CD4-positive, alpha-beta memory T cell (primary cell): ENCODE results near the gene LRRK1. TPM values are rescaled to one million over a fixed set of nuclear protein-coding genes. Genes with fewer than 3 reads are reported as not detected.

ENCODE experiments used
- CTCF ChIA-PET: fragments of 350-600 bp; sonication (Branson Sonifier 250); formaldehyde crosslinking; loops from one replicate; lab custom pipeline; 2021; ENCODE audit warnings: inconsistent platforms; ENCODE audit not compliant: partially characterized antibody; lab: Charles Lee
- POLR2A ChIA-PET: fragments of 350-600 bp; sonication (Branson Sonifier 250); formaldehyde crosslinking; loops from one replicate; lab custom pipeline; 2021; ENCODE audit not compliant: partially characterized antibody; lab: Charles Lee
- DNase-seq, 5 donors: peaks; one replicate each; pipeline versions ENCODE4 v3.0.0 to v3.0.0-alpha.2; 2020 to 2022; ENCODE audit warnings: mixed read lengths in 1 of 5
- H3K27ac ChIP-seq: one replicate; pipeline ENCODE4 v1.7.0; 2013; ENCODE audit warnings: low read depth, low read length
- H3K27me3 ChIP-seq: 2 replicates; pipeline ENCODE4 v1.7.0; 2013; ENCODE audit warnings: mild to moderate bottlenecking, low read length, moderate library complexity; ENCODE audit not compliant: insufficient read depth
- H3K36me3 ChIP-seq: 2 replicates; pipeline ENCODE4 v1.7.0; 2013; ENCODE audit warnings: mild to moderate bottlenecking, low read length, moderate library complexity; ENCODE audit not compliant: insufficient read depth
- H3K4me1 ChIP-seq: 2 replicates; pipeline ENCODE4 v1.7.0; 2013; ENCODE audit warnings: mild to moderate bottlenecking, low read length, moderate library complexity; ENCODE audit not compliant: insufficient read depth
- H3K4me3 ChIP-seq, 2 donors: one replicate each; pipeline ENCODE4 v1.7.0; 2013; ENCODE audit warnings: low read length in 2 of 2, mild to moderate bottlenecking in 1 of 2
- H3K9me3 ChIP-seq, 2 donors: one replicate each; pipeline ENCODE4 v1.7.0; 2013; ENCODE audit warnings: low read length in 2 of 2, control low read depth in 1 of 2; ENCODE audit not compliant: control insufficient read depth in 1 of 2
- H3K27ac Mint-ChIP-seq, 7 donors: one replicate each; pipeline ENCODE4 v1.8.0; 2020 to 2021; ENCODE audit warnings: mixed read lengths in 7 of 7, mild to moderate bottlenecking in 6 of 7, inconsistent platforms in 3 of 7, moderate library complexity in 3 of 7
- H3K27me3 Mint-ChIP-seq, 2 donors: one replicate each; pipeline ENCODE4 v1.8.0; 2020 to 2021; ENCODE audit warnings: mixed read lengths in 2 of 2
- H3K36me3 Mint-ChIP-seq, 2 donors: one replicate each; pipeline ENCODE4 v1.8.0; 2020 to 2021; ENCODE audit warnings: mixed read lengths in 2 of 2, inconsistent platforms in 1 of 2, mild to moderate bottlenecking in 1 of 2
- H3K4me1 Mint-ChIP-seq, 4 donors: one replicate each; pipeline ENCODE4 v1.8.0; 2020 to 2021; ENCODE audit warnings: mixed read lengths in 4 of 4, mild to moderate bottlenecking in 1 of 4
- H3K4me3 Mint-ChIP-seq, 8 donors: one replicate each; pipeline ENCODE4 v1.8.0; 2020 to 2021; ENCODE audit warnings: mixed read lengths in 8 of 8, mild to moderate bottlenecking in 7 of 8, moderate library complexity in 6 of 8, inconsistent platforms in 3 of 8
- H3K9me3 Mint-ChIP-seq, 8 donors: one replicate each; pipeline ENCODE4 v1.8.0; 2020 to 2021; ENCODE audit warnings: mixed read lengths in 8 of 8, mild to moderate bottlenecking in 5 of 8, inconsistent platforms in 3 of 8, moderate library complexity in 1 of 8
- intact Hi-C: fragments of 100-400 bp; cut with micrococcal nuclease; formaldehyde crosslinking; loops from one replicate; pipeline ENCODE4 v1.15.1; 2023
- polyA plus RNA-seq, 2 donors: library from polyadenylated mRNA; unstranded; fragments of 300-500 nt; fragmentation: Illumina TruSeq; gene quantifications; one replicate each; pipeline ENCODE4 v1.2.3, GENCODE V29; 2021
- total RNA-seq, 2 experiments: library from RNA; stranded (reverse); gene quantifications; one replicate each; pipeline ENCODE4 v1.2.3, GENCODE V29; 2021

The LRRK1 gene
- total and polyA plus RNA-seq, 4 experiments from 2014 or later, result 0.50 to 0.58 (median 0.53) TPM; not detected in 1

- intact Hi-C loops, result no loop called here
- no peak for DNase-seq
- ChIA-PET CTCF (interaction anchor here (8.7 kb wide), 1 partner anchor 14 kb away, joined by 64 read pairs; no protein-coding TSS in a partner anchor), POLR2A (no interaction called here)
- Histone ChIP-seq H3K36me3 (no peaks in the 10 kb centered on the region), H3K9me3 (no peaks in the 10 kb centered on the region), H3K27me3 (no peaks in the 10 kb centered on the region), H3K27ac (no peak overlapping the region), H3K4me1 (no peaks in the 10 kb centered on the region), H3K4me3 (no peak overlapping the region)
- Mint-ChIP-seq H3K9me3 (no peaks in the 10 kb centered on the region), H3K4me1 (no peaks in the 10 kb centered on the region), H3K27me3 (peaks cover 0 to 3% of the 10 kb centered on the region in 2 donors), H3K36me3 (no peaks in the 10 kb centered on the region), H3K4me3 (no peak overlapping the region), H3K27ac (peak overlapping the region in 1 of 7 donors; percentile 51)
Observed at GRCh38 chr15:101022876-101023275, 103.7 kb downstream of the LRRK1 start.

- Histone ChIP-seq H3K27me3 (no peaks in the 10 kb centered on the region), H3K4me3 (no peak overlapping the region), H3K9me3 (no peaks in the 10 kb centered on the region), H3K36me3 (no peaks in the 10 kb centered on the region), H3K4me1 (no peaks in the 10 kb centered on the region), H3K27ac (no peak overlapping the region)
- Mint-ChIP-seq H3K27me3 (peaks cover 0 to 4% of the 10 kb centered on the region in 2 donors), H3K36me3 (no peaks in the 10 kb centered on the region), H3K4me3 (no peak overlapping the region), H3K27ac (no peak overlapping the region), H3K4me1 (no peaks in the 10 kb centered on the region), H3K9me3 (no peaks in the 10 kb centered on the region)
- CTCF ChIA-PET, result interaction anchor here (8.7 kb wide), 1 partner anchor 15 kb away, joined by 64 read pairs; no protein-coding TSS in a partner anchor
- DNase-seq, result no peak
- intact Hi-C loops, result no loop called here
- POLR2A ChIA-PET, result no interaction called here
Observed at GRCh38 chr15:101023501-101024072, 104.4 kb downstream of the LRRK1 start.

- no peak for DNase-seq
- H3K27me3 Mint-ChIP-seq, result peaks cover 0 to 4% of the 10 kb centered on the region in 2 donors
- H3K4me1 Mint-ChIP-seq, result no peaks in the 10 kb centered on the region
- no peaks in the 10 kb centered on the region for H3K9me3 Mint-ChIP-seq
- H3K4me3 Mint-ChIP-seq, result no peak overlapping the region
- no peaks in the 10 kb centered on the region for H3K27me3 ChIP-seq
- no peaks in the 10 kb centered on the region for H3K36me3 ChIP-seq
- CTCF ChIA-PET, result interaction anchor here (8.7 kb wide), 1 partner anchor 15 kb away, joined by 64 read pairs; no protein-coding TSS in a partner anchor
- POLR2A ChIA-PET, result no interaction called here
- no peak overlapping the region for H3K4me3 ChIP-seq
- no peak overlapping the region for H3K27ac ChIP-seq
- H3K9me3 ChIP-seq, result no peaks in the 10 kb centered on the region
- no peaks in the 10 kb centered on the region for H3K4me1 ChIP-seq
- H3K27ac Mint-ChIP-seq, result peak overlapping the region in 1 of 7 donors; percentile 20
- intact Hi-C loops, result no loop called here
- H3K36me3 Mint-ChIP-seq, result no peaks in the 10 kb centered on the region
Observed at GRCh38 chr15:101024073-101024695, 105.0 kb downstream of the LRRK1 start.

- Mint-ChIP-seq H3K27ac (peak overlapping the region in 1 of 7 donors; percentile 33), H3K4me1 (no peaks in the 10 kb centered on the region), H3K4me3 (no peak overlapping the region), H3K9me3 (no peaks in the 10 kb centered on the region), H3K27me3 (peaks cover 0 to 4% of the 10 kb centered on the region in 2 donors), H3K36me3 (no peaks in the 10 kb centered on the region)
- H3K36me3 ChIP-seq, result no peaks in the 10 kb centered on the region
- intact Hi-C loops, result no loop called here
- DNase-seq, result no peak
- CTCF ChIA-PET, result interaction anchor here (0.8 to 8.7 kb wide), 2 partner anchors 11 to 16 kb away, joined by 3 to 64 read pairs; no protein-coding TSS in a partner anchor
- H3K4me1 ChIP-seq, result no peaks in the 10 kb centered on the region
- H3K27me3 ChIP-seq, result no peaks in the 10 kb centered on the region
- no peak overlapping the region for H3K4me3 ChIP-seq
- H3K27ac ChIP-seq, result no peak overlapping the region
- POLR2A ChIA-PET, result no interaction called here
- H3K9me3 ChIP-seq, result no peaks in the 10 kb centered on the region
Observed at GRCh38 chr15:101024706-101025500, 105.7 kb downstream of the LRRK1 start.

- intact Hi-C loops, result no loop called here
- no peaks in the 10 kb centered on the region for H3K4me1 Mint-ChIP-seq
- CTCF ChIA-PET, result interaction anchor here (0.8 to 8.7 kb wide), 2 partner anchors 12 to 16 kb away, joined by 3 to 64 read pairs; no protein-coding TSS in a partner anchor
- Histone ChIP-seq H3K4me3 (no peak overlapping the region), H3K4me1 (no peaks in the 10 kb centered on the region), H3K36me3 (no peaks in the 10 kb centered on the region), H3K27ac (no peak overlapping the region), H3K9me3 (no peaks in the 10 kb centered on the region), H3K27me3 (no peaks in the 10 kb centered on the region)
- H3K36me3 Mint-ChIP-seq, result no peaks in the 10 kb centered on the region
- DNase-seq, result no peak
- no peak overlapping the region for H3K27ac Mint-ChIP-seq
- POLR2A ChIA-PET, result no interaction called here
- peaks cover 2 to 5% of the 10 kb centered on the region in 2 donors for H3K27me3 Mint-ChIP-seq
- H3K9me3 Mint-ChIP-seq, result no peaks in the 10 kb centered on the region
- H3K4me3 Mint-ChIP-seq, result no peak overlapping the region
Observed at GRCh38 chr15:101025501-101025885, 106.3 kb downstream of the LRRK1 start.

GRCh38 chr15:101025896-101026631, 106.9 kb downstream of the LRRK1 start:
- peaks cover 2 to 11% of the 10 kb centered on the region in 2 donors for H3K27me3 Mint-ChIP-seq
- Histone ChIP-seq H3K27me3 (no peaks in the 10 kb centered on the region), H3K27ac (no peak overlapping the region), H3K9me3 (no peaks in the 10 kb centered on the region), H3K4me3 (no peak overlapping the region), H3K36me3 (no peaks in the 10 kb centered on the region), H3K4me1 (no peaks in the 10 kb centered on the region)
- no peak overlapping the region for H3K27ac Mint-ChIP-seq
- H3K36me3 Mint-ChIP-seq, result no peaks in the 10 kb centered on the region
- CTCF ChIA-PET, result interaction anchor here (0.8 to 8.7 kb wide), 2 partner anchors 12 to 17 kb away, joined by 3 to 64 read pairs; no protein-coding TSS in a partner anchor
- DNase-seq, result no peak
- POLR2A ChIA-PET, result no interaction called here
- H3K4me3 Mint-ChIP-seq, result no peak overlapping the region
- no peaks in the 10 kb centered on the region for H3K4me1 Mint-ChIP-seq
- no peaks in the 10 kb centered on the region for H3K9me3 Mint-ChIP-seq
- intact Hi-C loops, result no loop called here
